Erythroblast (primary cell): ENCODE results near the gene CHRNA1.

ENCODE experiments used
- GATA1 ChIP-seq: IDR thresholded peaks from 2 replicates; pipeline ENCODE4 v1.6.1; 2011; ENCODE audit warnings: low read depth, mild to moderate bottlenecking, control low read depth, low read length, moderate library complexity
- POLR2A ChIP-seq: IDR thresholded peaks from 2 replicates; pipeline ENCODE4 v1.6.1; 2011; ENCODE audit warnings: mild to moderate bottlenecking, low read length

DNA sequence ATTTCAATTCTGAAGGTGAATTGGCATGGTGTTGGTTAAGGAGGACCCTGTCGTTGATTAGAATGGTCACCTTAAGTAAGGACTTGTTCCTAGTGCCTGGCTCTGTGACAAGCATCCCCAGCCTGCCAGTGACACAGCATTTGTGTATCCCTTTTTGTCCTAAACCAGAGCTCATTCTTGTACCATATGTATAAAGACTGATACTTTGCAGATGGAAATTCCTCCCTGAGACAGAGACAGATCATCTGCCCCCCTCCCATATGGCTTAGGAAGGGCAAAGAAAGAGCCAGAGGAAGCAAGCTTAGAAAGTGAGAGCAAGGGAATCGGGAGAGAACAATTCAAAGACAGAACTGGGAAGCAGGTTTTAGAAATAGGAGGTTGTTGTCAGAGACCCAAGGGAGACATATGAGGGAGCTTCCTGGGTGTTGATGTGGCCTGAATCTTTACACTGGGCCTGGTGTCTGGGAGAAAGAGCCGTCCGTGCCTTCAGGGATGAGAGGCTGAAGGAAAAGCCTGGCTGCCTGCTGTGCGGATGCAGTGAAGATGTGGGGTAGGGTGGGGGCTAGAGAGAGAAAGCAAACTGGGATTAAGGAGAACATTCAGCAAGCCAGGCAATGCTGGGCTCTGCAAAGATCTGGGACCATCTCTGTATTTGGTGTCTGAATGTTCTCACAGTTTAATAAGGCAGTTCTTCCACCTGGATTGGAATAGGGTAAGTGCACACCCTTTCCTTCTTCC lies 13.2 kb upstream of the CHRNA1 start:
- TF ChIP-seq POLR2A: no peak
- TF ChIP-seq GATA1: no peak
